Panc1 (cell line): ENCODE measurements around the gene PSMD13.

Experiments used
- POLR2AphosphoS5 ChIP-seq: IDR thresholded peaks from 2 replicates; pipeline ENCODE4 v1.6.1; 2012; ENCODE audit warnings: mild to moderate bottlenecking, low read depth, low read length, moderate library complexity
- TF ChIP-seq, protein P1 (sequence below): fragments of 450-650 bp; IDR thresholded peaks from 2 replicates; pipeline ENCODE4 v1.5.1; 2017; ENCODE audit warnings: mild to moderate bottlenecking

GRCh38 chr11:283405-284104 lies 46.8 kb downstream of the PSMD13 start:
- TF ChIP-seq, protein P1, sequence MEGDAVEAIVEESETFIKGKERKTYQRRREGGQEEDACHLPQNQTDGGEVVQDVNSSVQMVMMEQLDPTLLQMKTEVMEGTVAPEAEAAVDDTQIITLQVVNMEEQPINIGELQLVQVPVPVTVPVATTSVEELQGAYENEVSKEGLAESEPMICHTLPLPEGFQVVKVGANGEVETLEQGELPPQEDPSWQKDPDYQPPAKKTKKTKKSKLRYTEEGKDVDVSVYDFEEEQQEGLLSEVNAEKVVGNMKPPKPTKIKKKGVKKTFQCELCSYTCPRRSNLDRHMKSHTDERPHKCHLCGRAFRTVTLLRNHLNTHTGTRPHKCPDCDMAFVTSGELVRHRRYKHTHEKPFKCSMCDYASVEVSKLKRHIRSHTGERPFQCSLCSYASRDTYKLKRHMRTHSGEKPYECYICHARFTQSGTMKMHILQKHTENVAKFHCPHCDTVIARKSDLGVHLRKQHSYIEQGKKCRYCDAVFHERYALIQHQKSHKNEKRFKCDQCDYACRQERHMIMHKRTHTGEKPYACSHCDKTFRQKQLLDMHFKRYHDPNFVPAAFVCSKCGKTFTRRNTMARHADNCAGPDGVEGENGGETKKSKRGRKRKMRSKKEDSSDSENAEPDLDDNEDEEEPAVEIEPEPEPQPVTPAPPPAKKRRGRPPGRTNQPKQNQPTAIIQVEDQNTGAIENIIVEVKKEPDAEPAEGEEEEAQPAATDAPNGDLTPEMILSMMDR, result no peak
- no peak for TF ChIP-seq POLR2AphosphoS5
